Measurements from ENCODE around the gene B9D1.

The B9D1 gene

GRCh38 chr17:19375732-19376131 lies 13.2 kb upstream of the B9D1 start:
- no peak for DNase-seq

DNA sequence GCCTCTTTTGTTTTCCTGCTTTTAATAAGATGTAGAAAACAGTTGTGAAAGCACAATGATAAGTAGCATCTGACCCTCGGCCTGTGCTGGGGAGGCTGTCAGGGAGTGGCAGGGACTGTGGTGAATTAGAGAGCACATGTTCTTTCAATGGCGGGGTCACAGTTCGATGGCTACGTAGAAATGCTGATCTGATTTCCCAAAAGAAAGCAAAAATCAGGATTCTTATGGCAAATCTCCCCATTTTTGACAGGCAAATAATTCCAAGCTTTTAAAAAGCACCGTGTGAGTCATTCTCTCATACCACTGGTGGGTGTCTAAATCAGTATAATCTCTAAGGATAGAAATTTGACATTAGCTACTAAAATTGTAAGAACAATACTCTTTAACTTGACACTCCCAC lies 11.6 kb upstream of the B9D1 start:
- no peak for DNase-seq

GRCh38 chr17:19372866-19373504 lies 10.5 kb upstream of the B9D1 start:
- DNase-seq: no peak

DNA sequence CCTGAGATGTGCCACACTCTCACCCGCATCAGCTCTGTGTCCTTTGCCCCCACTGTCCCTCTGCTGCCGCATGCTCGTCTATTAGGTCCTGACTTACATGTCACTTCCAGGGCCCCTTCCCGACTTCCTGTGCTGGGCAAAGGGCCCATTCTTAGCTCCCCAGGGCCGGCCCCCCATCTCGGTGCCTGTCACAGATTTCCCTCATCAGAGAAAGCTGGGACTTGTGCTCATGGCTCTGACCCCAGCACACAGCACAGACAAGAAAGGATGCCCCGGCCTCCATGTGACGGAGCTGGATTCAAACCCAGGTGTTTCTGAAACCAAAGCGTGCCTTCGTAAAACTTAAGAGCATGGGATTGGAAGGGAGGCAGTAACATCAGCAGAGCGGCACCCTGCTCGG lies 9.9 kb upstream of the B9D1 start:
- DNase-seq: no peak

- no peak for DNase-seq
Observed at GRCh38 chr17:19372011-19372370, 9.5 kb upstream of the B9D1 start.

GRCh38 chr17:19371259-19372010 lies 8.9 kb upstream of the B9D1 start:
- no peak for DNase-seq

- no peak for DNase-seq
Observed at GRCh38 chr17:19370493-19370960, 8.0 kb upstream of the B9D1 start.

- DNase-seq: no peak
Observed at GRCh38 chr17:19369846-19370492, 7.4 kb upstream of the B9D1 start.

- DNase-seq: no peak
Observed at GRCh38 chr17:19369107-19369778, 6.7 kb upstream of the B9D1 start.

GRCh38 chr17:19368229-19368628 lies 5.7 kb upstream of the B9D1 start:
- DNase-seq: no peak

DNA sequence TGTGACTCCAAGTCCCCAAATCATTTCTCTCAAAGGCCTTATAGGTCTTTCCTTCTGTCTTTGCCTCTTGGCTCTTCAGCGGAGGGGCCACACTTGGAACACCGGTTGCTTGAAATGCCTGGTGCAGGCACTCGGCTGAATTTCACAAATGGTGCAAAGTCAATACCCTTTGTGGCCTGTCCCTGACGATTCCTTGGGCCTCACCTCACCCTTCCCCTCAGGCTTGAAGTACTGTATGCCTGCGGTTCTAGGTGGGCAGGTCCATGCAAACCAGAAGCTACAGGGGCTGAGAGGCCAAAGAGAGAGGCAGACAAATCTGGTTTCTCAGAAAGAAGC lies 4.1 kb upstream of the B9D1 start:
- no peak for DNase-seq

- no peak for DNase-seq
Observed at GRCh38 chr17:19365833-19366636, 3.5 kb upstream of the B9D1 start.

- DNase-seq: no peak
Observed at GRCh38 chr17:19365499-19365817, 2.9 kb upstream of the B9D1 start.

- DNase-seq: no peak
Observed at GRCh38 chr17:19364699-19365498, 2.4 kb upstream of the B9D1 start.

GRCh38 chr17:19363460-19364035 lies 1.0 kb upstream of the B9D1 start:
- no peak for DNase-seq

- no peak for DNase-seq
Observed at GRCh38 chr17:19363114-19363438, 553 bp upstream of the B9D1 start.

DNA sequence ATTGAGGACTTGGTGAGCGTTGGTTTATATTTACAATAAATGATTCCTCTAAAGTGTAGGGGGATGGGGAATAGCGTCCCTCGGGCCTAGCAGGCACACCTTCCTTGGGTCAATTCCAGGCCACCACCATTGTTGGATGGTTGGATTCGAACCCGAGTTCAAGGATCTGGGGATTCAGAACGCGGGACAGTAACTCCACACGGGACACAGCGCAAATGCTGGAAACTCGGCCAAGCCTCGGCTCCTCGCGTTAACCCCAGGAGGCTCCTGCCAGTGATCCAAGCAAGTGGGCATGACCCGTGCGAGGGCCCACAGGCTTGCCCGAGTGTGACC lies 613 bp downstream of the B9D1 start:
- no peak for DNase-seq

DNA sequence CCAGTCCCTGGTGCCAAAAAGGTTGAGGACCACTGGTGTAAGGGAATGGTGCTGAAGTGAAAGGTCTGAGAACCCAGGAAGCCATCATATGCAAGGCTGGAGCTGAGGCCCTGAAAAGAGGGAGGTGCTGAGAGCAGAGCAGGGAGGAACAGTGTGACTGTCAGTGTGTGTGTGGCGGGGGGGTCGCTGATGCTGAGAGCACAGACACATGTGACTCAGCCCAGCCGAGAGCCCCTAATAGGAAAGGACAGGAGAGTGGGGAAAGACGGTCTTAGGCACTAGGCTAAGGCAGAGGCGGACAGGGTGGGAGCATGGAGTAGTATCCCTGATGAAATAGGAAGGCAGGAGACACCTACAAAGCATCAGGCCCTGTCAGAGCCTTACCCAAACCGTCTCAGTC lies 1.2 kb downstream of the B9D1 start:
- DNase-seq: no peak

DNA sequence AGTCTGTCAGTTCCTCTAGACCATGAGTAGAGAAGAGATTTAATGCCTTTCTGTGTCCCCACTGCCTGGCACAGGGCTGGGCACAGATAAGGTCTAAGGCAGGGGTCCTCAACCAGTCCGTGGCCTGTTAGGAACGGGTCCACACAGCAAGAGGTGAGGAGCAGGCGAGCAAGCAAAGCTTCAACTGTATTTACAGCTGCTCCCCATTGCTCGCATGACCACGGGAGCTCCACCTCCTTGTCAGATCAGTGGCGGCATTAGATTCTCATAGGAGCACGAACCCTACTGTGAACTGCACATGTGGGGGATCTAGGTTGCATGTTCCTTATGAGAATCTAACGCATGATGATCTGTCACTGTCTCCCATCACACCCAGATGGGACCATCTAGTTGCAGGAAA lies 1.8 kb downstream of the B9D1 start:
- no peak for DNase-seq

GRCh38 chr17:19359856-19360255 lies 2.7 kb downstream of the B9D1 start:
- DNase-seq: no peak

DNA sequence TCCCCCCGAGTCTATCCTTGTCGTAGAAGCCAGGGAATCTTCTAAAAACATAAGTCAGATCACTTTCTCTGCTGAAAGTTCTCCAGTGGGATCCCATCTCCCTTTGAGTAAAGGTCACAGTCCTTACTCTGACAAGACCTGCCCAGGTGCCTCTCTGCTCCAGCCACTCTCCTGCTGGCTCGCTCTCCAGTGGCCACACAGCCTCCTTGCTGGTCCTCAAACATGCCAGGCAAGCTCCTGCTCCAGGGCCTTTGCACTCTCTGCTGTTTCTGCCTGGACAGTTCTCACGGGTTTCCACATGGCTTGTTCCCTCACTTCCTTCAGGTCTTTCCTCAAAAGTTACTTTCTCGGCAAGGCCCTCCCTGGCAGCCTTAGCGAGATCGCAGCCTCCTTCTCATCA lies 3.4 kb downstream of the B9D1 start:
- no peak for DNase-seq

GRCh38 chr17:19357761-19358160 lies 4.8 kb downstream of the B9D1 start:
- DNase-seq: no peak
